ENCODE results near the gene CXCL1. TPM values are rescaled to one million over a fixed set of nuclear protein-coding genes. Genes with fewer than 3 reads are reported as not detected.

Gene CXCL1
- total and polyA plus RNA-seq, 2 of the 13 experiments (the other 11 are each of a cell fraction or from before 2014, with no cell fraction given), result 0.15 TPM; not detected in 1

GRCh38 chr4:73912191-73912590 lies 43.0 kb downstream of the CXCL1 start (continued):
- TF ChIP-seq, protein P1, sequence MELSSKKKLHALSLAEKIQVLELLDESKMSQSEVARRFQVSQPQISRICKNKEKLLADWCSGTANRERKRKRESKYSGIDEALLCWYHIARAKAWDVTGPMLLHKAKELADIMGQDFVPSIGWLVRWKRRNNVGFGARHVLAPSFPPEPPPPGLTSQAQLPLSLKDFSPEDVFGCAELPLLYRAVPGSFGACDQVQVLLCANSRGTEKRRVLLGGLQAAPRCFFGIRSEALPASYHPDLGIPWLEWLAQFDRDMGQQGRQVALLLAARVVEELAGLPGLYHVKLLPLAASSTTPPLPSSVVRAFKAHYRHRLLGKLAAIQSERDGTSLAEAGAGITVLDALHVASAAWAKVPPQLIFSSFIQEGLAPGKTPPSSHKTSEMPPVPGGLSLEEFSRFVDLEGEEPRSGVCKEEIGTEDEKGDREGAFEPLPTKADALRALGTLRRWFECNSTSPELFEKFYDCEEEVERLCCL (CRISPR knock-in tag; IDR thresholded peaks at IDR 0.05; ENCODE audit: borderline replicate concordance), result no peak
- TF ChIP-seq, protein P2, sequence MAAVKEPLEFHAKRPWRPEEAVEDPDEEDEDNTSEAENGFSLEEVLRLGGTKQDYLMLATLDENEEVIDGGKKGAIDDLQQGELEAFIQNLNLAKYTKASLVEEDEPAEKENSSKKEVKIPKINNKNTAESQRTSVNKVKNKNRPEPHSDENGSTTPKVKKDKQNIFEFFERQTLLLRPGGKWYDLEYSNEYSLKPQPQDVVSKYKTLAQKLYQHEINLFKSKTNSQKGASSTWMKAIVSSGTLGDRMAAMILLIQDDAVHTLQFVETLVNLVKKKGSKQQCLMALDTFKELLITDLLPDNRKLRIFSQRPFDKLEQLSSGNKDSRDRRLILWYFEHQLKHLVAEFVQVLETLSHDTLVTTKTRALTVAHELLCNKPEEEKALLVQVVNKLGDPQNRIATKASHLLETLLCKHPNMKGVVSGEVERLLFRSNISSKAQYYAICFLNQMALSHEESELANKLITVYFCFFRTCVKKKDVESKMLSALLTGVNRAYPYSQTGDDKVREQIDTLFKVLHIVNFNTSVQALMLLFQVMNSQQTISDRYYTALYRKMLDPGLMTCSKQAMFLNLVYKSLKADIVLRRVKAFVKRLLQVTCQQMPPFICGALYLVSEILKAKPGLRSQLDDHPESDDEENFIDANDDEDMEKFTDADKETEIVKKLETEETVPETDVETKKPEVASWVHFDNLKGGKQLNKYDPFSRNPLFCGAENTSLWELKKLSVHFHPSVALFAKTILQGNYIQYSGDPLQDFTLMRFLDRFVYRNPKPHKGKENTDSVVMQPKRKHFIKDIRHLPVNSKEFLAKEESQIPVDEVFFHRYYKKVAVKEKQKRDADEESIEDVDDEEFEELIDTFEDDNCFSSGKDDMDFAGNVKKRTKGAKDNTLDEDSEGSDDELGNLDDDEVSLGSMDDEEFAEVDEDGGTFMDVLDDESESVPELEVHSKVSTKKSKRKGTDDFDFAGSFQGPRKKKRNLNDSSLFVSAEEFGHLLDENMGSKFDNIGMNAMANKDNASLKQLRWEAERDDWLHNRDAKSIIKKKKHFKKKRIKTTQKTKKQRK (IDR thresholded peaks at IDR 0.05; ENCODE audit: low read length), result no peak
- no peak for TF ChIP-seq MLX (CRISPR knock-in tag; IDR thresholded peaks at IDR 0.05)
- no peak for TF ChIP-seq SNAI1 (CRISPR knock-in tag; IDR thresholded peaks at IDR 0.05; ENCODE audit: borderline replicate concordance)
- TF ChIP-seq KAT7 (CRISPR knock-in tag; IDR thresholded peaks at IDR 0.05; ENCODE audit: borderline replicate concordance), result no peak

DNA sequence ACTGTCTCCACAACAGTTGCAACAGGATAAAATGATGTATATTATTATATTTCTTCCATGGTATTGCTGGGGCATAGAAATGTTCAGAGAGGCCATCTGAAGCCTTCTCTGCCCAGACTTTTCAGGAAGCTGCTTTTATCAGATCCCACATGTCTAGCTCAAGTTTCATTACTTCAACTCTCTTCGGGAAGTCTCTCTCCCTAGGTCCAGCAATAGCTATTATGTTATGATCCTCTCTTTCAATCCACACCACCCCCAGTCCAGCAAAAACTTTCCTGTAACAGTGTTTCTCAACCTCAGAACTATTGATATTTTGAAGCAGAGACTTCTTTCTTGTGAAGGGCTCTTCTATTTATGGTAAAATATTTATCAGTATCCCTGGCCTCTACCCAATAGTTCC lies 44.9 kb downstream of the CXCL1 start:
- H4K20me1 ChIP-seq (ENCODE audit: insufficient read depth, low read length), result no peaks in the 10 kb centered on the region
- H2AFZ ChIP-seq (ENCODE audit: low read length), result no peak overlapping the region
- H3K9ac ChIP-seq (ENCODE audit: insufficient read depth, low read depth, low read length), result no peak overlapping the region
- no TSS peak for BruUV-seq (replicated peaks)
- no peaks in the 10 kb centered on the region for H3K79me2 ChIP-seq (ENCODE audit: insufficient read depth, low read length)
- in situ Hi-C loops (cut with HindIII; ENCODE audit: extremely low pct_ligation_motif_present, low pct_unique_long_range_greater_than_20kb), result no loop called here
- DNase-seq (ENCODE audit: low spot score), result no peak
- H3K4me3 ChIP-seq (replicated peaks in 1 of 3; ENCODE audit: insufficient read depth in 1 of 3, low read depth in 2 of 3, low read length in 3 of 3), result no peak overlapping the region
- FAIRE-seq, result no peak
- intact Hi-C loops (cut with micrococcal nuclease; ENCODE audit: unreplicated experiment), result no loop called here
- ChIA-PET POLR2A (no interaction called here), CTCF (ENCODE audit: low intra/inter-chr PET ratio, low total read pairs) (no interaction called here)
- no peak overlapping the region for H3K27ac ChIP-seq (ENCODE audit: extremely low read length, insufficient read depth, low read length)
- no peak overlapping the region for H3K4me2 ChIP-seq (ENCODE audit: low read depth, low read length)
- no peaks in the 10 kb centered on the region for H3K4me1 ChIP-seq (ENCODE audit: insufficient read depth, low read length)
- H3K27me3 ChIP-seq (ENCODE audit: control insufficient read depth in 1 of 2, insufficient read depth in 2 of 2, low read length in 2 of 2), result no peaks in the 10 kb centered on the region
- H3K9me3 ChIP-seq (ENCODE audit: low read length), result no peaks in the 10 kb centered on the region
- no peak for ATAC-seq
- H3K36me3 ChIP-seq (replicated peaks in 1 of 2; ENCODE audit: control insufficient read depth in 1 of 2, insufficient read depth in 2 of 2, low read length in 2 of 2), result no peaks in the 10 kb centered on the region
- WGBS (ENCODE audit: low lambda C conversion rate), result 4% methylated on average over 1 of the region's 1 CpG
- TF ChIP-seq, protein P3, sequence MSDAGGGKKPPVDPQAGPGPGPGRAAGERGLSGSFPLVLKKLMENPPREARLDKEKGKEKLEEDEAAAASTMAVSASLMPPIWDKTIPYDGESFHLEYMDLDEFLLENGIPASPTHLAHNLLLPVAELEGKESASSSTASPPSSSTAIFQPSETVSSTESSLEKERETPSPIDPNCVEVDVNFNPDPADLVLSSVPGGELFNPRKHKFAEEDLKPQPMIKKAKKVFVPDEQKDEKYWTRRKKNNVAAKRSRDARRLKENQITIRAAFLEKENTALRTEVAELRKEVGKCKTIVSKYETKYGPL (CRISPR knock-in tag; IDR thresholded peaks at IDR 0.05), result no peak
- TF ChIP-seq ZNF510 (CRISPR knock-in tag; IDR thresholded peaks at IDR 0.05; ENCODE audit: low read depth) (no peak), ZNF557 (CRISPR knock-in tag; IDR thresholded peaks at IDR 0.05) (no peak), CERS6 (CRISPR knock-in tag; IDR thresholded peaks at IDR 0.05) (no peak), NR2F6 (IDR thresholded peaks at IDR 0.05) (no peak), NR2F6 (CRISPR knock-in tag; IDR thresholded peaks at IDR 0.05) (no peak), FOXJ3 (CRISPR knock-in tag; IDR thresholded peaks at IDR 0.05; ENCODE audit: borderline replicate concordance) (no peak), ZNF296 (CRISPR knock-in tag; conservative IDR thresholded peaks at IDR 0.05) (no peak), ZBTB34 (CRISPR knock-in tag; IDR thresholded peaks at IDR 0.05) (no peak), PRMT3 (CRISPR knock-in tag; IDR thresholded peaks at IDR 0.05; ENCODE audit: borderline replicate concordance, low read depth) (no peak)
- TF ChIP-seq, protein P4, sequence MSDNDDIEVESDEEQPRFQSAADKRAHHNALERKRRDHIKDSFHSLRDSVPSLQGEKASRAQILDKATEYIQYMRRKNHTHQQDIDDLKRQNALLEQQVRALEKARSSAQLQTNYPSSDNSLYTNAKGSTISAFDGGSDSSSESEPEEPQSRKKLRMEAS (IDR thresholded peaks at IDR 0.05), result no peak

Measured in HepG2 (cell line).